CD4-positive, alpha-beta T cell treated with Interleukin-10 for 1 hour (primary cell): ENCODE results near the gene XPO5.
"Not testable (repeated sequence)": the region's sequence is repeated elsewhere in the genome, so short reads cannot be mapped to it uniquely, and the experiment has no call there.

Experiments
- DNase-seq: peaks from one replicate; pipeline ENCODE4 v3.0.0-alpha.2; 2020

Gene XPO5

DNA sequence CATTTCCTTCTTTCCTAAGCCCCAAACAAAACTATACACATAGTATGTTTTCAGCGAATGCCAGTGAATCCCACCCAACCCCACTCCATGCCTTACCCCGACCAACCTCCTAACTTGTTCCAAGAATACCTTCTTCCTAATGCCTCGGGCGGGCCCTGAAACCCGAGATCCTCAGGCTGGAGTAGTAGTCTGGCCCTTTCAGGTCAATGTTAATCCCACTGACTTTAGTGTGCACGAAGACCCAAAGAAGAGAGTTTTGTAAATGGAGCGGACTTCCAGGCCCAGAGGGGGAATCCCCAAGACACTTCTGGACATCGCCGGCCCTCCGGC, 59.5 kb downstream of the XPO5 start:
- no peak for DNase-seq

DNA sequence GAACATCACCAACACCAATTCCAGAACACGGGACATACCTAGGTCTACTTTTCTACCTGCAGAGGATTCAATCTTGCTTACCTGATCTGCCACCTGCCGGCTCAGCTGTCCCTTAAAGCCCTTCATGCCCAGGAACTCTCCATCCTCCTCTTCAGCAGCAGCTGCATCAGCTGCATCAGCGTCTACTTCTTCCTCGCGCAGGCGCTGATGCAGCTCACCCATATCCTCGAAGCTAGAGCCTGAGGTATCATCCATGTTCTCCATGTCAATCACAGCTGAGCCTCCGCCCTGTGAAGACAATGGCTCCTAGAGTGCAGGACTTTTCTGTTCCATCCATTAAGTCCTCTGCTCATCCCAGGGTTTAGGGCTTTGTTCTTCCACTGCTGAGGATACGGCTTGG, 60.0 kb downstream of the XPO5 start:
- no peak for DNase-seq

GRCh38 chr6:43511824-43512415, 63.9 kb downstream of the XPO5 start:
- no peak for DNase-seq

- DNase-seq, result no peak
Measured at GRCh38 chr6:43510827-43511163, 65.0 kb downstream of the XPO5 start.

DNA sequence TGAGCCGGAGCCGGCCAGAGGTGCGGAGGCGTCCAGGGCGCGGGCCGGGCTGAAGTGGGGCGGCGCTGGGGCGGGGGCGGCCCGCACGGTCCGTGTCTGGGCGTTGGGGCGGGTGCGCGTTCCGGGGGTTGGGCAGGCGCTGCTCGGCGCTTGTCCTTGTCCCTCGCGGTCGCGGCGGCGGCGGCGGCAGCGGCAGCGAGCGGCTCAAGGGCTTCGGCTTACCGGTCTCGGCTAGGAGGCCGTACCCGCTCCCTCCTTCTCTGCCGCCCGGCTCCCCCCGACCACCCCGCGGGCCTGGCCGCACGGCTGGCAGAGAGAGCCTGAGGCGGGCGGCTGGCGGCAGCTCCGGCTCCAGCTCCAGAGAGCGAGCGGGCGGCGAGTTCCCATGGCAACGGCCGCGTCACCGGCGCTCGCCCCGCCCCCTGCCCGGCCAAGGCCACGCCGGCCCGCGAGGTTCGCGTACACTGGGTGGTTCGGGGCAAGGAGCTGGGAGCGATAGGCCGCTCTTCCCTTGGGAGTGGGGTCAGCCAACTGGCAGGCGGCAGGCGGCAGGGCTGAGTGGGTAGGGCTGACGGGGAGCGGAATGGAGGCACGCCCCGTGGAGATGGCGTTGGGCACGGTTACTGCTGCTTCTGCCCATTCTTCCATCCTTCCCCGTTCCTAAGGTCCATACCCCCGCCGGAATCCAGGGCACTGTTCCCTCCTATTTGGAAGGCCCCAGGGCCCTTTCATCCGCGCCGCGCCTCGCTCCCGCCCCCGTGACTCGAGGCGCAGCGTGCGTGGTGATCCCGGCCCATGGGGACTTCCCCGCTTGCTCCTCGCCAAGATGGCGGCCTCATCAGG, 65.6 kb downstream of the XPO5 start, which contains the start of gene LRRC73:
Gene LRRC73, minus strand, starts transcription at position 363 of the 843 bp plus-strand sequence. CDS start 561 bp downstream, outside the sequence.
- peak; percentile 82 for DNase-seq

GRCh38 chr6:43509142-43509983, 66.5 kb downstream of the XPO5 start:
- no peak for DNase-seq

- DNase-seq, result no peak
Measured at GRCh38 chr6:43508481-43509141, 67.2 kb downstream of the XPO5 start.

DNA sequence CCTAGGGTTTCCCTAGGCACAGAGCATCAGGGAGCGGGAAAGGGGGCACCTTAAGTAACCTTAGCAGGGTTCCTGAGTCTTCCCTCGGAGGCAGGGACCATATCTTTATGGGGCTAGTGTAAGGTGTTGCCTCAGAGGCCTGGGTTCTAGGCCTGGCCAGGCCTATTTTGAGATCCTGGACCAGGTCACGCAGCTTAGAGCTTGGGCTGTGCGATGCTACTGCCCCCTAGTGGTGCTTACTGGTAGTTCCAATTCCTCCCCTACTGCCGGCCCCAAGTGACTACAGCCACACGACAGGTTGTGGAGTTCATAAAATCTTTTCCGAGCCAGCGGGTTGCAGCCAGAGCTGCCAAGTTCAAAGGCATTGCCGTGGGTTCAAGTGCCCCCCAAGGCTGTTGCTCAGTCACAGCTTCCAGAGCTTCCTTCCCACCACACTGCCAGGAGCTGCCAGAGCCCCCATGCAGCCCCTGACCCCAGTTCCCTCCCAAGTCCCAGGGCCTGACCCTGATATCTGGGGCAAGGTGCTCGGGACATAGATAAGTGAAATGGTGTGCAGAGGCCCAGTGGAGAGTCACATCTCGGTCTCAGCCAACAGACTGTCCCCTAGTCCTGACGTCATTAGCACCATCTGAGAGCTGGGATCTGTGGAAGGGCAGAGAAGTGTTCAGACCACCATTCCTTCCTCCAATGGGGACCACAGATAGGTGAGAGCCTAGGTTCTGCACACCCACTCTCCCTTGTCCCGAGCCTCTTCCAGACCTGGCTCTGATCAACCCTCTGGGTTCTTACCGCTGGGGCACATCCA, 69.0 kb downstream of the XPO5 start:
- DNase-seq, result peak; percentile 85

- DNase-seq, result no peak
Measured at GRCh38 chr6:43506171-43506570, 69.7 kb downstream of the XPO5 start.

DNA sequence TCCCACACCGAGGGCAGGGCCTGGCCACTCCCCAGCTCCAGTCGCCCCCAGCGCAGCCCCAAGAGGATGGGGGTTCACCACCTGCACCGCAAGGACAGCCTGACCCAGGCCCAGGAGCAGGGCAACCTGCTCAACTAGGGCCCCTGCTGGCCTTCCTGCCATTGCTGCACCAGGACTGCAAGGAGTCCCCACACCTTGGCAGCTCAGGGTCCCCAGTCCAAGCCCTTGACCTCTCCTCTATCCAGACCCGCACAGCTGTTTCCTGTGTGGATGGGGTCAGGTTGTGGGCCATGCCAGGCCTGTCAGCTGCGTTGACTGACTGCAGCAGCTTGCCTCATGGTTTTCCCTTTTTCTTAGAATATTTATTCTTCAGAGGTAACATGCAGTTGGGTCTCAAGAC, 70.1 kb downstream of the XPO5 start:
- no peak for DNase-seq

- no peak for DNase-seq
Measured at GRCh38 chr6:43504756-43505593, 70.9 kb downstream of the XPO5 start.

DNA sequence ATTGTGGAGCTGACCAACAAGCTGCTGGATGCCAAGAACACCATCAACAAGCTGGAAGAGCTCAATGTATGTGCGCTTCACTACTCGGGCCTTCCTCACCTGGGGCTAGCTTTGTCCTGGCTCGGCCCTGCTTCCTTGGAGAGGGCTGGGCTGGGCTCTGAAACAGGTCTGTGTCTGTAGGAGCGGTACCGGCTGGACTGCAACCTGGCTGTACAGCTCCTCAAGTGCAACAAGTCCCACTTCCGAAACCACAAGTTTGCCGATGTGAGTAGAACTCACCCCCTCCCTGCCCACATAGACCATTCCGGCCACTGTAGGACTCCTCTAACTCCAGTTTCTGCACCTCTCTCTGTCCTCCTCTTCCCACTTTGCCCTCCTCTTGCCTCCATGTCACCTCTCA, 72.4 kb downstream of the XPO5 start:
- no peak for DNase-seq

DNA sequence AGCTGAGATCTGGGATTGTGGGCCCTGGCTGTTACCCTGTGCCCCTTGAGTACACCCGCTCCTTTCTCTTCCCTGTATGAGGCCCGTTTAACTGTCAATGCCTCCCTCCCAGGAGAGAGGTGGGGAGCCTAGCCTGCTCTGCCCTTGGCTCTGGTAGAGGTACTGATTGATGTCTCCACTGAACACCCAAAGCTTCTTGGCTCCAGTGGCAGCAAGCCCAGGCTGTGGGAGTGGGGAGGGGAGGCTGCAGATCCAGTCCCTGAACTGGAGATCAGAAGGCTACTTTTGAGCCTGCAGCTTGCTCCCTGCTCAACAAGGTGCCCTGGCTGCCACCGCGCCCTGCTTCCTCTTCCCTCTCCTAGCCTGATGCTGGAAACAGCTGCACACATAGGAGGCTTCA, 73.2 kb downstream of the XPO5 start:
- no peak for DNase-seq

GRCh38 chr6:43500921-43501320, 74.9 kb downstream of the XPO5 start:
- DNase-seq, result no peak

DNA sequence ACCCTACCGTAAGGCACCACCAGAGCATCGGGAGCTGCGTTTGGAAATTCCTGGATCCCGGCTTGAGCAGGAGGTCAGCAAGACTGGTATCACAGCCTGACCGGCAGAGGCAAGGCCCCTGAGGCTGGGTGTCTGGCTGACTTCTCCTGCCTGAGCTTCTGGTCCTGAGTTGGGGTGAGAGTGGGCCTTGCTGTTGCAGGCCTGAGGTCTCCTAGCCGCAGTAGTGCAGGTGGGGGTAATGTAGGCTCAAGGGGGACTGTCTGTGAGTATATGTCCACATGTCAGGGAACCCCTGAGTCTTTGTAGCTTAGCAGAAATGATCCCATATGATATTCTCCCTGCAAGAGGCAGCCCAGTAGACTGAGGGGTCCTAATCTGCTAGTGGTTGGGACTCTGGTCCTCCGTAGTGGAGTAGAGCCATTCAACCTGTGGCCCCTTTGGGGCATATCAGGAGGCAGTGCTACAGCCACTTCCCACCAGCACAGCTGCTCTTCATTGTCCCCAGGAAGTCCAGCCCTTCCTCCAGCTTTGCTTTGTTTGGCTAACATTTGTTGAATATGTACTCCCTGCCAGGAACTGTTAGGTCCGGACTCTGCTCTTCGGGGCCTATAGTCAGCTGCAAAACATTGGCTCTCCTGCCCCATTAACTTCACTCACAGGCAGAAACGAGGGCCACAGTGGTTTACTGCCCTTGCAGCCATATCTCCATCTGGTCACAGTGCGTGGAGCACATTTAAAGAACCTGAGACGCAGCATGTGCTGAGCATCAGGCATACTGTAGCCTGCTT, 76.6 kb downstream of the XPO5 start:
- DNase-seq, result no peak

GRCh38 chr6:43498291-43498690, 77.5 kb downstream of the XPO5 start:
- not testable (repeated sequence) for DNase-seq

DNA sequence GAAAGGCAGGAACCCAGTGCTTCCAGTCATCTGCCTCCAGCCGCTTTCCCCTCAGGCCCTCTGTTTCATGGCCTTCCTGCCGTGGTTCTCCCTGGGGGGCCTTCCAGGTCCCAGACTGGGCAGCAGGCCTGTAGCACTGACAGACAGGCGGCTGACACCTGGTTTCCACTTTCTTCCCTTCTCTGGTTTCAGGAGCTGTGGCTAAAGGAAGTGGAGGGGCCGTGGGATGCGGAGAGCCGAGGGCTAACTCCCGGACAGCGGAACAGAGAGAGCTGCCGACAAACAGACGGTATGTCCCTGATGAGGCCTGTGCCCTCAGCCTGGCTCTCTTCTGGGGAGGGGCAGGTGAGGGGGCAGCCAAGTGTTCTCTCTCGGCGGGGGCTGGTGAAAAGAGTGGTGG, 78.1 kb downstream of the XPO5 start:
- no peak for DNase-seq

GRCh38 chr6:43497129-43497396, 78.8 kb downstream of the XPO5 start:
- no peak for DNase-seq

GRCh38 chr6:43496370-43497128, 79.3 kb downstream of the XPO5 start:
- peak; percentile 26 for DNase-seq

GRCh38 chr6:43495409-43495941, 80.4 kb downstream of the XPO5 start:
- peak; percentile 48 for DNase-seq
